Measurements from ENCODE around the gene AOC1.

DNA sequence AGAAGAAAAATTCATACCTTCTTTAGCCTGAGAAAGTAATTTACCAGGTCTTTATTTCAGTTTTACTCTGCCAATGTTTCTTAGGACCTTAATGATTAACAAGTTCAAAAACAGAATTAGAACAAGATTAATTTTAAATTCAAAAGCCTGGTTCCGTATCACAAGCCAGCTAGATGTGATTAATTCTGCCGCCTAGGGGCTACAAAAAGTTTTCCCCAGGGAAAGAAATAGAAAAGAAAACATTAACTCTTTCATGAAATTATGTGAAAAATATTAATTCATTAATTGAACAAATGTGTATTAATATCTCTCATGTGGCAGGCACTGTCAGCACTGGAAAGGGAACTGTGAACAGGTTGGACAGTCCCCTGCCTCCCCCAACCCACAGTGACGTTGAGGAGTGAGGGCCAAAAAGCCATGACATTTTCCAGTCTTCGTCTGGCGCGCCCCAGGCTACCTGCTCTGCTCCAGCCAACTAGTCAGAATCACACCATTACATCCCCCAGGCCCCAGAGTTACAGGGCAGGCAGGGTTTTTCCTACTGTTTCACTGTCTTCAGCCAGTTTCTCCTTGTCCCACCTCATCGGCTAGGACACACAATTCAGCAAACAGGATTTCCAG lies 31.6 kb upstream of the AOC1 start:
- TF ChIP-seq POLR2A (IDR thresholded peaks at IDR 0.05) = no peak
- TF ChIP-seq, protein P1, sequence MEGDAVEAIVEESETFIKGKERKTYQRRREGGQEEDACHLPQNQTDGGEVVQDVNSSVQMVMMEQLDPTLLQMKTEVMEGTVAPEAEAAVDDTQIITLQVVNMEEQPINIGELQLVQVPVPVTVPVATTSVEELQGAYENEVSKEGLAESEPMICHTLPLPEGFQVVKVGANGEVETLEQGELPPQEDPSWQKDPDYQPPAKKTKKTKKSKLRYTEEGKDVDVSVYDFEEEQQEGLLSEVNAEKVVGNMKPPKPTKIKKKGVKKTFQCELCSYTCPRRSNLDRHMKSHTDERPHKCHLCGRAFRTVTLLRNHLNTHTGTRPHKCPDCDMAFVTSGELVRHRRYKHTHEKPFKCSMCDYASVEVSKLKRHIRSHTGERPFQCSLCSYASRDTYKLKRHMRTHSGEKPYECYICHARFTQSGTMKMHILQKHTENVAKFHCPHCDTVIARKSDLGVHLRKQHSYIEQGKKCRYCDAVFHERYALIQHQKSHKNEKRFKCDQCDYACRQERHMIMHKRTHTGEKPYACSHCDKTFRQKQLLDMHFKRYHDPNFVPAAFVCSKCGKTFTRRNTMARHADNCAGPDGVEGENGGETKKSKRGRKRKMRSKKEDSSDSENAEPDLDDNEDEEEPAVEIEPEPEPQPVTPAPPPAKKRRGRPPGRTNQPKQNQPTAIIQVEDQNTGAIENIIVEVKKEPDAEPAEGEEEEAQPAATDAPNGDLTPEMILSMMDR (IDR thresholded peaks at IDR 0.05) = no peak
